GM12891 (cell line): Measurements from ENCODE around the gene COX8C.

Experiments
- PAX5 ChIP-seq: IDR thresholded peaks from 2 replicates; pipeline ENCODE4 v1.6.1; 2011; ENCODE audit warnings: low read length, moderate library complexity, mild to moderate bottlenecking; ENCODE audit not compliant: insufficient read depth, severe bottlenecking
- POLR2A ChIP-seq: IDR thresholded peaks from 2 replicates; pipeline ENCODE4 v1.6.1; 2011; ENCODE audit warnings: low read depth, low read length, control low read depth
- POLR2AphosphoS5 ChIP-seq: IDR thresholded peaks from 2 replicates; pipeline ENCODE4 v1.6.1; 2011; ENCODE audit warnings: low read depth, low read length, control low read depth
- POU2F2 ChIP-seq: IDR thresholded peaks from 2 replicates; pipeline ENCODE4 v1.6.1; 2011; ENCODE audit warnings: low read depth, mild to moderate bottlenecking, control low read depth, low read length, moderate library complexity
- TAF1 ChIP-seq: IDR thresholded peaks from 2 replicates; pipeline ENCODE4 v1.6.1; 2011; ENCODE audit warnings: low read depth, low read length, control low read depth

GRCh38 chr14:93375673-93376156, 28.7 kb downstream of the COX8C start:
- TF ChIP-seq TAF1 (no peak), POLR2A (no peak), POU2F2 (0 out of 2 replicates have a peak, but pooled peaks have one; percentile 35), POLR2AphosphoS5 (no peak), PAX5 (no peak)
